Prostate gland (tissue), 2 donors: Measurements from ENCODE around the gene TASOR.

ENCODE experiments used
- CTCF ChIP-seq, 4 experiments: fragments of 200-600 bp in 2 of 4; fragments of 450-650 bp in 2 of 4; sonication (generic) in 2 of 4; IDR thresholded peaks; 1 replicate in 3 of 4; 2 replicates in 1 of 4; pipeline ENCODE4 v1.5.1; 2016 to 2019; ENCODE audit warnings: antibody characterized with exemption in 4 of 4, mild to moderate bottlenecking in 2 of 4, moderate library complexity in 2 of 4
- POLR2A ChIP-seq: fragments of 450-650 bp; IDR thresholded peaks from one replicate; pipeline ENCODE4 v1.6.1; 2016; ENCODE audit warnings: antibody characterized with exemption, mild to moderate bottlenecking
- POLR2AphosphoS5 ChIP-seq: sonication (generic); formaldehyde crosslinking; IDR thresholded peaks from one replicate; pipeline ENCODE4 v1.6.1; 2017; ENCODE audit warnings: antibody characterized with exemption

- TF ChIP-seq POLR2A, result no peak
- TF ChIP-seq CTCF (IDR thresholded peaks at IDR 0.05), result no peak
- TF ChIP-seq POLR2AphosphoS5, result no peak
Measured at GRCh38 chr3:56655709-56656108, 27.4 kb downstream of the TASOR start.
